GM20000 (cell line): ENCODE measurements around the gene CCDC183.
"Not testable (repeated sequence)": the region's sequence is repeated elsewhere in the genome, so short reads cannot be mapped to it uniquely, and the experiment has no call there.

Experiments
- DNase-seq: peaks from one replicate; pipeline ENCODE4 v3.0.0; 2012; ENCODE audit warnings: low spot score
- TF ChIP-seq, protein P1 (sequence below): IDR thresholded peaks from 2 replicates; pipeline ENCODE4 v1.5.1; 2012; ENCODE audit warnings: mild to moderate bottlenecking, control low read depth; ENCODE audit errors: extremely low read depth, missing control alignments

CCDC183 gene

DNA sequence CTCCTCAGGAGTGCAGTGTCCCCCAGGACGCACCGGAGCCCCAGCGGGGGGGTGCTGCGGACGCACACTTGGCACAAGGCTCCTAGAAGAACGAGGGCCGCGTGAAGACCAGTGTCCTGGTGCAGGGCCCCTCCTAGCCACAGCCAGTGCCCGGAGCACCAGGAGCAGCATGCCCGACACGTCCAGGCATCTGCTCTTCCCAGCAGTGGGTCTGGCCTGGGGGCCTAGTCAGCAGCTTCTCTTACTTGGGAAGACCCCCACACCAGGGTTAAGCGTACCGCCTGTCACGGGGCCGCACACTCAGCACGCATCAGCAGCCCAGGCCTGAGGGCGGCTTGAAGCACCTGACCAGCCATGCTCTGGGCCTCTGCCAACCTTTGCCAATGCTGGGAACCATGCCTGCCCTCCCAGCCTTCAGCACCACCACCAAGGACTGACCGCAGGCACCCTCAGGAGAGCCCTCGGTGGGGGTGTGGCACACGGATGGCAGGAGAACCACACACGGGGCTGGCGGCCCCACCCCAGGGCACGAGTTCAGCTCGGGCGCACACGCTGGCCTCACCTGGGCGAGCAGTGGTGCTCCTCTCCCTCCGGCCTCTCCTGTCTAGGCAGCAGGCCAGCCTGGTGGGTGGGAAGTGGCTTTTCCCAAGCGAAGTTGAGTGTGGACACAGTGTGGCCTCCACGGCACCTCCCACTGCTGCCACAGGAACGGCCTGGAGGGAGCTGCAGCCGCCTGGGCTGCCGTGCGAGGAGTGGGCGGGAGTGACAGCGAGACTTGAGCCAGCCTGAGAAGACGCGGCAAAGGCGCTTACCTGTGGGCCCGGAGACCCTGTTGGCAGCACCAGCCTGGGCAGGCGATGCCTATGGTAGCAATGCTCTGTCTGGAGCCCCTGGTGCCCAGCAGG is 34.1 kb downstream of the CCDC183 start:
- TF ChIP-seq, protein P1, sequence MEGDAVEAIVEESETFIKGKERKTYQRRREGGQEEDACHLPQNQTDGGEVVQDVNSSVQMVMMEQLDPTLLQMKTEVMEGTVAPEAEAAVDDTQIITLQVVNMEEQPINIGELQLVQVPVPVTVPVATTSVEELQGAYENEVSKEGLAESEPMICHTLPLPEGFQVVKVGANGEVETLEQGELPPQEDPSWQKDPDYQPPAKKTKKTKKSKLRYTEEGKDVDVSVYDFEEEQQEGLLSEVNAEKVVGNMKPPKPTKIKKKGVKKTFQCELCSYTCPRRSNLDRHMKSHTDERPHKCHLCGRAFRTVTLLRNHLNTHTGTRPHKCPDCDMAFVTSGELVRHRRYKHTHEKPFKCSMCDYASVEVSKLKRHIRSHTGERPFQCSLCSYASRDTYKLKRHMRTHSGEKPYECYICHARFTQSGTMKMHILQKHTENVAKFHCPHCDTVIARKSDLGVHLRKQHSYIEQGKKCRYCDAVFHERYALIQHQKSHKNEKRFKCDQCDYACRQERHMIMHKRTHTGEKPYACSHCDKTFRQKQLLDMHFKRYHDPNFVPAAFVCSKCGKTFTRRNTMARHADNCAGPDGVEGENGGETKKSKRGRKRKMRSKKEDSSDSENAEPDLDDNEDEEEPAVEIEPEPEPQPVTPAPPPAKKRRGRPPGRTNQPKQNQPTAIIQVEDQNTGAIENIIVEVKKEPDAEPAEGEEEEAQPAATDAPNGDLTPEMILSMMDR: no peak
- DNase-seq: no peak

DNA sequence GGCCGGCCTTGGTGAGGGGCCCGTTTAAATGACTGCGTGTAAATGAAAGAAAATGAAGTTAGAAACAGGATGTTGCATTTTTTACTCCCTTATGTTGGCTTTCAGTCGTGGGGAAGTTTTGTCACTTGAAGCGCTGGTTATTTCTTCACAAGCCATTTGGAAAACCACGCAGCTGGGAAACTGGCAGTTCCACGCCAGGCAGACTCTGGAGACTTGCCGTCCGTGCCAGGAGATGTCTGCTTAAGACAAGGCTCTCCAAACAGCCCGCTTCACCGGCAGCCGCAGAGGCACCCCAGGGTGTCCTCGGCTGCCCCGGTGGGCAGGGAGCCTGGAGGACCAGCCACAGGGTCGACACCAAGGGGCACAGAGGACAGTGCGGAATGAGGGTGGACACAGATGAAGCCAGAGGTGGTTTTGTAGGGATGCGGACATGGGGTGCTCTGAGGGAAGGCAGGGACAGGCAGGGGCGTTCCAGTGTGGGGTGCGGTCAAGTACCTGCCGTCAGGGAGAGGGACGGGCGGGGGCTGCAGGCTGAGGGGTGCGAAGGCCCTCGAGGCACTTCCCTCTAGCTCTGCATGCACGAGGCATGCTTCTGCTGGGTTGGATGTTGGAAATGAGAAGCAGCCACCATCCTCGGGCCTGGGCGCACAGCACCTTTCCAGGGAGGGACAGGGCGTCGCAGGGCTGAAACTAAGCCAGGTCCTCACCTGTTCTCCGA is 35.0 kb downstream of the CCDC183 start:
- TF ChIP-seq, protein P1: no peak
- DNase-seq: no peak

DNA sequence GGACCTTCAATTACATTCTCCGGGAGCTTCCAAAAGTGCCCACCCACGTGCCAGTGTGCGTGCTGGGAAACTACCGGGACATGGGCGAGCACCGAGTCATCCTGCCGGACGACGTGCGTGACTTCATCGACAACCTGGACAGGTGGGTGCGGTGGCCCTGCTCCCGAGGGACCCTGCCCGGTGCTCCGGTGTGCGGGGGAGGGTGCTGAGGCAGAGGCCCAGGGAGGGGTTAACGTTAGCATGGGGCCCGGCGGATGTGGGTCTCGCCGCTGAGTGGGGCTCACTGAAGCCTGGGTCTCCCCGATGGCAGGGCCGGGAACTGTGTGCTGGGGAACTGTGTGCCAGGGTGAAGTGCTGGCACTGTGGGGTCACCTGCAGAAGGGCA is 35.6 kb downstream of the CCDC183 start:
- no peak for DNase-seq
- TF ChIP-seq, protein P1: no peak

DNA sequence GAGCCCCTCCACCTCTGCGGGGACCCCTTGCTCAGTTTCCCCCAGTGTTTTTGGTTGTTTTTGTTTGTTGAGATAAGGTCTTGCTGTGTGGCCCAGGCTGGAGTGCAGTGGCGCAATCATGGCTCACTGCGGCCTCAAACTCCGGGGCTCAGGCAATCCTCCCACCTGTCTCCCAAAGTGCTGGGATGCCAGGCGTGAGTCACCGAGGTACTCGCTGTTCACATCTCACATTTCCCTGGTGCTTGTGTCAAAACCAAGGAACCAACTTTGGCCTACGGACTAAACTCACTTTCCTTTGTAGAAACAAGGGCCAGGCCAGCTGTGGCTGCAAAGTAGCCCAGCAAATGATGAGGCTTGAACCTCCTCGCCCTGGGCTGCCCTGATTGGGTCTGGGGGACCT is 36.4 kb downstream of the CCDC183 start:
- no peak for DNase-seq
- TF ChIP-seq, protein P1: no peak

DNA sequence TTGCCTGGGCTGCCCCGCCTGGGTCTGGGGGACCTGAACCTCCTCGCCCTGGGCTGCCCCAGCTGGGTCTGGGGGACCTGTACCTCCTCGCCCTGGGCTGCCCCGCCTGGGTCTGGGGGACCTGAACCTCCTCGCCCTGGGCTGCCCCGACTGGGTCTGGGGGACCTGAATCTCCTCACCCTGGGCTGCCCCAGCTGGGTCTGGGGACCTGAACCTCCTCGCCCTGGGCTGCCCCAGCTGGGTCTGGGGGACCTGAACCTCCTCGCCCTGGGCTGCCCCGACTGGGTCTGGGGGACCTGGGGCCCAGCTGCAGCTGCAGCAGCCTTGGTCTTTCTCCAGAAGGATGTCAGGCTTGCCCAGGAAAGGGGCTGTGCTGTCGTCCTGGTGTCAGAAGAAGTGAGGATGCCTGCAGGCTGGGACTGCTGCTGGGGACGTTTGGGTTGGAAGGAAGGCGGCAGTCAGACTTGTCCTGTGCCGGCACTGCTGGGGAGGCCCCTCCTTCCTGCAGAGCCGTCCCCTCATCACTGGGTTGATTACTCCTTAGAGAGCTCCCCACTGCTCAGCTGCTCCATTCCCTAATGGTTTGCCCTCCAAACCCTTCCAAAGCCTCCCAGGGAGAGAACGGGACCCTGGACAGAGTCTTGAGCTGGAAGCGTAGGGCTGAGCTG is 37.4 kb downstream of the CCDC183 start:
- DNase-seq: not testable (repeated sequence)

DNA sequence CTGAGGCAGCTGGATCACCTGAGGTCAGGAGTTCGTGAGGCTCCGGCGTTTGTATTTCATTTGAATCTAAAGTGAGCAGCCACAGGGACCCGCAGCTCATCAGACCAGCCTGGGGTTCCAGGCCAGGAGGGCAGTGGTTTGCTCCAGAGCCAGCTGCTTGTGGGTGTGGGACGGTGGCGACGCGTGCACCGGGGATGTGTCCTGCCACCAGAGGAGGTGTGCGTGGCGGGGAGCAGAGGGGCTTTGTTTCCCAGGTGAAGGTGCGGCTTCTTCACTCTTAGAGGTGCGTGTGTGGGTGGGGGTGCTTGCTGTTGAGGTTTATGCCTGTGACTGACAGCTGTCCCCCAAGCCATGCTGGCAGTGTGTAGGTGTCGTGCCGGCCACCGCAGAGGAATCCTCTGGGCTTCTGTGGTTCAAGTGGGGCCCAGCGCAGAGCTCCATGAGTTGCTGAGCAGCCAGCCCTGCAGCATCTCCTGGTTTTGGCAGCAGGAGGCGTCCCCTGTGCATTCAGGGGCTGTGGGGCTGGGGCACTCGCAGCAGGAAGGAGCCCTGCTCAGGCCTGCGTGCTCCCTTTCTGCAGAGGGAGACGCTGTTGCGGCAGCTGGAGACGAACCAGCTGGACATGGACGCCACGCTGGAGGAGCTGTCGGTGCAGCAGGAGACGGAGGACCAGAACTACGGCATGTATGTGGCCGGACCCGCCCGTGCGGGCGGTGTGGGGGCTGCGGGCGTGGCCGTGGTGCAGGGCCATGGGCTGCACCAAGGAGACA is 39.2 kb downstream of the CCDC183 start:
- no peak for DNase-seq
- TF ChIP-seq, protein P1: no peak
